ENCODE results near the gene MAP3K20. TPM values are rescaled to one million over a fixed set of nuclear protein-coding genes. Genes with fewer than 3 reads are reported as not detected.
A peak's percentile ranks its signal among the peaks of the same experiment; 100 is the strongest.
"Not testable (repeated sequence)": the region's sequence is repeated elsewhere in the genome, so short reads cannot be mapped to it uniquely, and the experiment has no call there.

MAP3K20 gene
- total RNA-seq, 1 donor: 136 TPM

DNA sequence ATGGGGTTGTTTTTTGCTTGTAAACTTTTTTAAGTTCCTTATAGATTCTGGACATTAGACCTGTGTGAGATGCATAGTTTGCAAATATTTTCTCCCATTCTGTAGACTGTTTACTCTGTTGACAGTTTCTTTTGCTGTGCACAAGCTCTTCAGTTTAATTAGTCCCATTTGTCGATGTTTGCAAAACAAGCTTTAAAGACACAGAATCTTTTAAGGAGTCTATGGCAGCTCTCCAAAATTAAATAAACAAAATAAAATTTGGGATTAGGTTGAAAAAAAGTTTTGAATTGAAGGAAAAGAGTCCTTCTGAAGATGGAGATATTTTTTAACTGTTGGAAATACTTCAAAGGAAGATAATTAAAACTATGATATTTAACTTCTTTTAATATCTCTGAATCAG lies 88.8 kb downstream of the MAP3K20 start:
- TF ChIP-seq, protein P1, sequence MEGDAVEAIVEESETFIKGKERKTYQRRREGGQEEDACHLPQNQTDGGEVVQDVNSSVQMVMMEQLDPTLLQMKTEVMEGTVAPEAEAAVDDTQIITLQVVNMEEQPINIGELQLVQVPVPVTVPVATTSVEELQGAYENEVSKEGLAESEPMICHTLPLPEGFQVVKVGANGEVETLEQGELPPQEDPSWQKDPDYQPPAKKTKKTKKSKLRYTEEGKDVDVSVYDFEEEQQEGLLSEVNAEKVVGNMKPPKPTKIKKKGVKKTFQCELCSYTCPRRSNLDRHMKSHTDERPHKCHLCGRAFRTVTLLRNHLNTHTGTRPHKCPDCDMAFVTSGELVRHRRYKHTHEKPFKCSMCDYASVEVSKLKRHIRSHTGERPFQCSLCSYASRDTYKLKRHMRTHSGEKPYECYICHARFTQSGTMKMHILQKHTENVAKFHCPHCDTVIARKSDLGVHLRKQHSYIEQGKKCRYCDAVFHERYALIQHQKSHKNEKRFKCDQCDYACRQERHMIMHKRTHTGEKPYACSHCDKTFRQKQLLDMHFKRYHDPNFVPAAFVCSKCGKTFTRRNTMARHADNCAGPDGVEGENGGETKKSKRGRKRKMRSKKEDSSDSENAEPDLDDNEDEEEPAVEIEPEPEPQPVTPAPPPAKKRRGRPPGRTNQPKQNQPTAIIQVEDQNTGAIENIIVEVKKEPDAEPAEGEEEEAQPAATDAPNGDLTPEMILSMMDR (IDR thresholded peaks at IDR 0.05; ENCODE audit: insufficient read depth, low read depth, low read length): no peak
- DNase-seq (ENCODE audit: low read depth): no peak
- H3K4me3 ChIP-seq (ENCODE audit: low read depth, low read length): no peak overlapping the region

GRCh38 chr2:173165443-173166238 lies 90.0 kb downstream of the MAP3K20 start:
- no peak overlapping the region for H3K4me3 ChIP-seq (ENCODE audit: low read depth, low read length)
- TF ChIP-seq, protein P1 (IDR thresholded peaks at IDR 0.05; ENCODE audit: insufficient read depth, low read depth, low read length): no peak
- no peak for DNase-seq (ENCODE audit: low read depth)

GRCh38 chr2:173171321-173171720 lies 95.7 kb downstream of the MAP3K20 start:
- no peak for DNase-seq (ENCODE audit: low read depth)
- H3K4me3 ChIP-seq (ENCODE audit: low read depth, low read length): no peak overlapping the region
- TF ChIP-seq, protein P1 (IDR thresholded peaks at IDR 0.05; ENCODE audit: insufficient read depth, low read depth, low read length): no peak

DNA sequence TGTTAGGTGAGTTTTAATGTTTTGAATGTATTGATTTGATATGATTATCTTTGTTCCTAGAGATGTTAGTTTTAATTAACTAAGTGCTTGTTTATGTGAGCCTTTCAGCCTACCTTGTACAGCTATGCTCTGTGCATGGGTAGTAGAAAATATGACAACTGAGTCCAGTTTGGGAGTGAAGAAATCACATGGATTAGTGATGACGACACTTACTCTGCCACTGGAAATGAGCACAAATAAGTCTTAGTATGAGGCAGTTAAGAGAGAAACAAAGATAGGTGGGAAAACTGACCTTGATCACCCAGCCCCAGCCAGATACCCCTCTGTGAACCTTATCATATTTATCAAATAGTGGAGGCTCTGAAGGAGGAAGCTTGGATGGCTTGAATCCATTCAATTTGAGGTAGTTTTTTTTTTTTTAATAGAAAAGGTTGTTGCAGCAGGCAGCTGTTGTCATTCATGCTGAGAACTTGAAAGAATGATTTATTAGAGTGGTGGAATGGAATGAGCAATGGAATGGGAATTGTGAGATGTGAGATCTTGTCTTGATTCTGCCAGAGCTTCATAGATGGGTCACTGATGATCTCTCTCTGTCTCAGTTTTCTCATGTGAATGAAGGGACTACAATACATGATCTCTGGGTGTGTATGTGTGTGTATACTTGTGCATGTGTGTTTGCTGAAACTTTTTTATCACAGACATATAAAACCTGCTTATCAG lies 96.4 kb downstream of the MAP3K20 start:
- no peak for DNase-seq (ENCODE audit: low read depth)
- TF ChIP-seq, protein P1 (IDR thresholded peaks at IDR 0.05; ENCODE audit: insufficient read depth, low read depth, low read length): no peak
- no peak overlapping the region for H3K4me3 ChIP-seq (ENCODE audit: low read depth, low read length)

- H3K4me3 ChIP-seq (ENCODE audit: low read depth, low read length); DNase-seq (ENCODE audit: low read depth): not testable (repeated sequence)
Measured at GRCh38 chr2:173174339-173174738, 98.7 kb downstream of the MAP3K20 start.

- H3K4me3 ChIP-seq (ENCODE audit: low read depth, low read length): no peak overlapping the region
- DNase-seq (ENCODE audit: low read depth): peak; percentile 75
- TF ChIP-seq, protein P1 (IDR thresholded peaks at IDR 0.05; ENCODE audit: insufficient read depth, low read depth, low read length): no peak
Measured at GRCh38 chr2:173175222-173175621, 99.6 kb downstream of the MAP3K20 start.

- no peak overlapping the region for H3K4me3 ChIP-seq (ENCODE audit: low read depth, low read length)
- no peak for DNase-seq (ENCODE audit: low read depth)
- TF ChIP-seq, protein P1 (IDR thresholded peaks at IDR 0.05; ENCODE audit: insufficient read depth, low read depth, low read length): no peak
Measured at GRCh38 chr2:173181982-173182381, 106.3 kb downstream of the MAP3K20 start.
